Effector memory CD4-positive, alpha-beta T cell (primary cell): Measurements from ENCODE around the gene NRP1.

Experiments
- DNase-seq, 3 donors: peaks; one replicate each; pipeline ENCODE4 v3.0.0-alpha.2; 2020
- H3K27ac ChIP-seq: 2 replicates; pipeline ENCODE4 v1.7.0; 2013; ENCODE audit warnings: mild to moderate bottlenecking, low read length, moderate library complexity; ENCODE audit not compliant: insufficient read depth, poor library complexity, severe bottlenecking
- H3K27me3 ChIP-seq: replicated peaks from 2 replicates; pipeline ENCODE4 v1.7.0; 2013; ENCODE audit warnings: mild to moderate bottlenecking, low read length; ENCODE audit not compliant: insufficient read depth, control insufficient read depth, poor library complexity, severe bottlenecking
- H3K36me3 ChIP-seq: 2 replicates; pipeline ENCODE4 v1.7.0; 2013; ENCODE audit warnings: mild to moderate bottlenecking, low read length, moderate library complexity; ENCODE audit not compliant: control insufficient read depth, insufficient read depth
- H3K4me1 ChIP-seq: 2 replicates; pipeline ENCODE4 v1.7.0; 2013; ENCODE audit warnings: low read length, mild to moderate bottlenecking; ENCODE audit not compliant: control insufficient read depth, insufficient read depth, poor library complexity, severe bottlenecking
- H3K4me3 ChIP-seq: 2 replicates; pipeline ENCODE4 v1.7.0; 2013; ENCODE audit warnings: low read length, low read depth, mild to moderate bottlenecking; ENCODE audit not compliant: insufficient read depth, poor library complexity, severe bottlenecking
- H3K9me3 ChIP-seq: 2 replicates; pipeline ENCODE4 v1.7.0; 2013; ENCODE audit warnings: mild to moderate bottlenecking, low read length, moderate library complexity; ENCODE audit not compliant: control insufficient read depth

NRP1 gene

GRCh38 chr10:33161550-33162247 is 172.8 kb downstream of the NRP1 start:
- no peaks in the 10 kb centered on the region for H3K27me3 ChIP-seq
- H3K36me3 ChIP-seq, result no peaks in the 10 kb centered on the region
- peaks cover 7% of the 10 kb centered on the region for H3K4me1 ChIP-seq
- no peaks in the 10 kb centered on the region for H3K9me3 ChIP-seq
- no peak overlapping the region for H3K27ac ChIP-seq
- DNase-seq, result no peak
- no peak overlapping the region for H3K4me3 ChIP-seq

- Histone ChIP-seq H3K36me3 (no peaks in the 10 kb centered on the region), H3K27me3 (no peaks in the 10 kb centered on the region), H3K4me1 (peaks cover 12% of the 10 kb centered on the region), H3K9me3 (no peaks in the 10 kb centered on the region), H3K4me3 (no peak overlapping the region), H3K27ac (no peak overlapping the region)
- no peak for DNase-seq
These were observed 174.3 kb downstream of the NRP1 start for GRCh38 chr10:33160151-33160550.

GRCh38 chr10:33157103-33157502 is 177.4 kb downstream of the NRP1 start:
- no peak for DNase-seq
- Histone ChIP-seq H3K4me3 (no peak overlapping the region), H3K27me3 (no peaks in the 10 kb centered on the region), H3K4me1 (peaks cover 29% of the 10 kb centered on the region), H3K36me3 (no peaks in the 10 kb centered on the region), H3K27ac (no peak overlapping the region), H3K9me3 (no peaks in the 10 kb centered on the region)

GRCh38 chr10:33155720-33156638 is 178.5 kb downstream of the NRP1 start:
- DNase-seq, result peak in 2 of 3 donors; percentile 14 to 31
- no peak overlapping the region for H3K4me3 ChIP-seq

GRCh38 chr10:33154590-33154989 is 179.9 kb downstream of the NRP1 start:
- Histone ChIP-seq H3K27me3 (no peaks in the 10 kb centered on the region), H3K4me1 (peaks cover 50% of the 10 kb centered on the region), H3K27ac (peak overlapping the region; percentile 71)

More at GRCh38 chr10:33155720-33156638, 178.5 kb downstream of the NRP1 start:
- H3K9me3 ChIP-seq, result no peaks in the 10 kb centered on the region
- peak overlapping the region; percentile 16 for H3K27ac ChIP-seq
- no peaks in the 10 kb centered on the region for H3K27me3 ChIP-seq
- no peaks in the 10 kb centered on the region for H3K36me3 ChIP-seq
- peaks cover 37% of the 10 kb centered on the region for H3K4me1 ChIP-seq

GRCh38 chr10:33153968-33154327 is 180.5 kb downstream of the NRP1 start:
- Histone ChIP-seq H3K36me3 (no peaks in the 10 kb centered on the region), H3K4me1 (peaks cover 54% of the 10 kb centered on the region), H3K27ac (peak overlapping the region; percentile 71), H3K4me3 (peak overlapping the region; percentile 38), H3K27me3 (no peaks in the 10 kb centered on the region), H3K9me3 (no peaks in the 10 kb centered on the region)
- no peak for DNase-seq

More at GRCh38 chr10:33154590-33154989, 179.9 kb downstream of the NRP1 start:
- Histone ChIP-seq H3K36me3 (no peaks in the 10 kb centered on the region), H3K9me3 (no peaks in the 10 kb centered on the region), H3K4me3 (no peak overlapping the region)
- DNase-seq, result no peak

- H3K4me3 ChIP-seq, result peak overlapping the region; percentile 38
- H3K4me1 ChIP-seq, result peaks cover 54% of the 10 kb centered on the region
- H3K27ac ChIP-seq, result peak overlapping the region; percentile 71
- H3K9me3 ChIP-seq, result no peaks in the 10 kb centered on the region
- H3K36me3 ChIP-seq, result no peaks in the 10 kb centered on the region
- H3K27me3 ChIP-seq, result no peaks in the 10 kb centered on the region
- no peak for DNase-seq
These were observed 181.1 kb downstream of the NRP1 start for GRCh38 chr10:33153251-33153967.

- peaks cover 54% of the 10 kb centered on the region for H3K4me1 ChIP-seq
These were observed 181.7 kb downstream of the NRP1 start for GRCh38 chr10:33152750-33153149.

GRCh38 chr10:33152146-33152545 is 182.3 kb downstream of the NRP1 start:
- Histone ChIP-seq H3K4me3 (no peak overlapping the region), H3K27me3 (no peaks in the 10 kb centered on the region), H3K9me3 (no peaks in the 10 kb centered on the region), H3K36me3 (no peaks in the 10 kb centered on the region), H3K27ac (no peak overlapping the region), H3K4me1 (peaks cover 54% of the 10 kb centered on the region)
- no peak for DNase-seq

More at GRCh38 chr10:33152750-33153149, 181.7 kb downstream of the NRP1 start:
- DNase-seq, result no peak
- no peaks in the 10 kb centered on the region for H3K9me3 ChIP-seq
- H3K27me3 ChIP-seq, result no peaks in the 10 kb centered on the region
- H3K4me3 ChIP-seq, result no peak overlapping the region
- peak overlapping the region; percentile 71 for H3K27ac ChIP-seq
- no peaks in the 10 kb centered on the region for H3K36me3 ChIP-seq
